IMR-90 (cell line): Measurements from ENCODE around the gene DCAF17. TPM values are rescaled to one million over a fixed set of nuclear protein-coding genes. Genes with fewer than 3 reads are reported as not detected.

ENCODE experiments used
- ATAC-seq: fragments of 200-7000 bp; cut with Tn5 transposase; 2 replicates; pipeline ENCODE4 v1.9.1; 2020; ENCODE audit warnings: low read depth, mild to moderate bottlenecking, moderate library complexity
- BruUV-seq: library from RNA; stranded (reverse); fragments of 400-500 nt; replicated peaks from 2 replicates; lab custom pipeline; 2021; lab: Mats Ljungman, UMichigan
- CTCF ChIA-PET: fragments of 300-600 bp; formaldehyde crosslinking; extraction: SDS; loops from one replicate; lab custom pipeline; 2021; ENCODE audit warnings: antibody characterized with exemption; lab: Yijun Ruan, JAX
- POLR2A ChIA-PET: fragments of 300-600 bp; sonication (Branson Sonifier 250); formaldehyde crosslinking; loops from one replicate; lab custom pipeline; 2022; ENCODE audit warnings: antibody characterized with exemption; ENCODE audit not compliant: unreplicated experiment; lab: Charles Lee
- DNase-seq: peaks from one replicate; pipeline ENCODE4 v3.0.0; 2013
- H2AFZ ChIP-seq: replicated peaks from 2 replicates; pipeline ENCODE3; 2013; ENCODE audit warnings: low read length, mild to moderate bottlenecking; ENCODE audit not compliant: poor library complexity
- H2AK5ac ChIP-seq: 2 replicates; pipeline ENCODE4 v1.6.1; 2013; ENCODE audit warnings: low read depth, low read length, inconsistent platforms
- H2AK9ac ChIP-seq: replicated peaks from 2 replicates; pipeline ENCODE3; 2013; ENCODE audit warnings: mild to moderate bottlenecking, low read depth, low read length, moderate library complexity; ENCODE audit not compliant: poor library complexity
- H2BK120ac ChIP-seq: 2 replicates; pipeline ENCODE4 v1.6.1; 2013; ENCODE audit warnings: low read depth, low read length, inconsistent platforms
- H2BK15ac ChIP-seq: 3 replicates; pipeline ENCODE4 v1.6.1; 2013; ENCODE audit warnings: low read depth, low read length, inconsistent platforms
- H2BK20ac ChIP-seq: 2 replicates; pipeline ENCODE4 v1.6.1; 2013; ENCODE audit warnings: low read depth, mild to moderate bottlenecking, inconsistent platforms, low read length, moderate library complexity
- H2BK5ac ChIP-seq: 2 replicates; pipeline ENCODE4 v1.6.1; 2013; ENCODE audit warnings: mild to moderate bottlenecking, low read depth, low read length, inconsistent platforms; ENCODE audit not compliant: poor library complexity, severe bottlenecking
- H3K14ac ChIP-seq: replicated peaks from 2 replicates; pipeline ENCODE4 v1.6.1; 2013; ENCODE audit warnings: low read depth, low read length, inconsistent platforms
- H3K18ac ChIP-seq: 2 replicates; pipeline ENCODE4 v1.6.1; 2013; ENCODE audit warnings: low read depth, low read length, control low read depth
- H3K23ac ChIP-seq: 2 replicates; pipeline ENCODE4 v1.6.1; 2013; ENCODE audit warnings: low read depth, low read length, inconsistent platforms
- H3K27ac ChIP-seq: 2 replicates; pipeline ENCODE4 v1.5.1; 2013; ENCODE audit warnings: mild to moderate bottlenecking, control low read depth, low read length; ENCODE audit not compliant: insufficient read depth
- H3K27me3 ChIP-seq: 2 replicates; pipeline ENCODE4 v1.6.1; 2013; ENCODE audit warnings: low read length; ENCODE audit not compliant: control insufficient read depth, insufficient read depth
- H3K36me3 ChIP-seq: 2 replicates; pipeline ENCODE4 v1.6.1; 2013; ENCODE audit warnings: low read length, mixed read lengths; ENCODE audit not compliant: control insufficient read depth, insufficient read depth
- H3K4ac ChIP-seq: 2 replicates; pipeline ENCODE4 v1.6.1; 2013; ENCODE audit warnings: low read depth, low read length, inconsistent platforms
- H3K4me1 ChIP-seq: 2 replicates; pipeline ENCODE4 v1.6.1; 2013; ENCODE audit warnings: low read length, mixed read lengths; ENCODE audit not compliant: control insufficient read depth, insufficient read depth
- H3K4me2 ChIP-seq: 2 replicates; pipeline ENCODE4 v1.6.1; 2013; ENCODE audit warnings: low read depth, mild to moderate bottlenecking, control low read depth, low read length, moderate library complexity
- H3K4me3 ChIP-seq: 2 replicates; pipeline ENCODE4 v1.5.1; 2013; ENCODE audit warnings: low read depth, mild to moderate bottlenecking, control low read depth, low read length, moderate library complexity; ENCODE audit not compliant: insufficient read depth
- H3K56ac ChIP-seq: 2 replicates; pipeline ENCODE4 v1.6.1; 2013; ENCODE audit warnings: low read length, inconsistent platforms; ENCODE audit not compliant: insufficient read depth; ENCODE audit errors: extremely low read depth
- H3K79me1 ChIP-seq, 2 experiments: 2 replicates each; pipeline ENCODE4 v1.6.1; 2013; ENCODE audit warnings: low read length in 2 of 2, inconsistent platforms in 1 of 2, low read depth in 1 of 2
- H3K9ac ChIP-seq: 2 replicates; pipeline ENCODE4 v1.6.1; 2013; ENCODE audit warnings: low read depth, low read length, control low read depth
- H3K9me1 ChIP-seq: 2 replicates; pipeline ENCODE4 v1.6.1; 2013; ENCODE audit warnings: low read length, inconsistent platforms; ENCODE audit not compliant: insufficient read depth
- H3K9me3 ChIP-seq: 2 replicates; pipeline ENCODE4 v1.6.1; 2013; ENCODE audit warnings: low read length; ENCODE audit not compliant: control insufficient read depth, insufficient read depth
- H4K20me1 ChIP-seq: 2 replicates; pipeline ENCODE4 v1.6.1; 2013; ENCODE audit warnings: low read length, inconsistent platforms; ENCODE audit not compliant: insufficient read depth
- H4K5ac ChIP-seq: 2 replicates; pipeline ENCODE4 v1.6.1; 2013; ENCODE audit warnings: mild to moderate bottlenecking, low read depth, low read length, control low read depth
- H4K8ac ChIP-seq, 2 experiments: 2 replicates each; pipeline ENCODE4 v1.6.1; 2013; ENCODE audit warnings: low read depth in 2 of 2, low read length in 2 of 2, control low read depth in 1 of 2, inconsistent platforms in 1 of 2
- H4K91ac ChIP-seq: 2 replicates; pipeline ENCODE4 v1.6.1; 2013; ENCODE audit warnings: low read depth, low read length, inconsistent platforms; ENCODE audit not compliant: insufficient read depth
- CEBPB ChIP-seq: IDR thresholded peaks from 2 replicates; pipeline ENCODE4 v1.6.1; 2012; ENCODE audit warnings: low read depth, low read length, improper control_type of control experiment
- CTCF ChIP-seq: conservative IDR thresholded peaks from 2 replicates; pipeline ENCODE4 v1.5.1; 2012; ENCODE audit warnings: mild to moderate bottlenecking, low read depth, low read length, improper control_type of control experiment
- FOS ChIP-seq: fragments of 150-350 bp; IDR thresholded peaks from 2 replicates; pipeline ENCODE4 v1.6.1; 2016; ENCODE audit warnings: low read depth, low read length
- MXI1 ChIP-seq: IDR thresholded peaks from 2 replicates; pipeline ENCODE4 v1.6.1; 2012; ENCODE audit warnings: low read depth, mild to moderate bottlenecking, low read length, moderate library complexity, borderline replicate concordance
- NFE2L2 ChIP-seq: fragments of 150-350 bp; IDR thresholded peaks from 2 replicates; pipeline ENCODE4 v1.6.1; 2016; ENCODE audit warnings: low read depth, mild to moderate bottlenecking, low read length
- POLR2A ChIP-seq: IDR thresholded peaks from 2 replicates; pipeline ENCODE4 v1.6.1; 2012; ENCODE audit warnings: mild to moderate bottlenecking, low read depth, low read length
- RCOR1 ChIP-seq: IDR thresholded peaks from 2 replicates; pipeline ENCODE4 v1.6.1; 2012; ENCODE audit warnings: mild to moderate bottlenecking, low read length, improper control_type of control experiment; ENCODE audit not compliant: insufficient replicate concordance
- RFX5 ChIP-seq: IDR thresholded peaks from 2 replicates; pipeline ENCODE4 v1.8.0; 2012; ENCODE audit warnings: low read depth, mild to moderate bottlenecking, low read length, moderate library complexity
- SMC3 ChIP-seq: fragments of 150-350 bp; IDR thresholded peaks from 2 replicates; pipeline ENCODE4 v1.6.1; 2016; ENCODE audit warnings: low read depth, mild to moderate bottlenecking, antibody characterized with exemption, low read length, moderate library complexity
- WGBS, 2 experiments: methylation state at CpG; one replicate each; pipeline versions ENCODE4 v1.1.5 to v1.1.7; 2013; ENCODE audit warnings: missing lambda C conversion rate in 2 of 2; ENCODE audit not compliant: insufficient read length in 1 of 2; ENCODE audit errors: extremely low coverage in 2 of 2; 5-methylcytosine and 5-hydroxymethylcytosine counted together
- dilution Hi-C: fragments of 300-500 bp; cut with HindIII; formaldehyde crosslinking; loops from one replicate; pipeline ENCODE4 v1.14.3; 2018; ENCODE audit warnings: low sequenced_read_pairs; ENCODE audit not compliant: unreplicated experiment
- in situ Hi-C: fragments of 300-500 bp; cut with MboI; formaldehyde crosslinking; loops from 3 replicates; pipeline ENCODE4 v1.14.3; 2019; ENCODE audit warnings: low sequenced_read_pairs, inconsistent platforms, mixed read lengths
- intact Hi-C: fragments of 100-400 bp; cut with micrococcal nuclease; formaldehyde crosslinking; loops from 2 replicates; pipeline ENCODE4 v1.10.0; 2022
- polyA plus RNA-seq, 3 experiments: library from polyadenylated mRNA; depleted of rRNA; stranded (reverse); fragments of >200 nt; gene quantifications; 2 replicates each; pipeline ENCODE4 v1.2.3, GENCODE V29; 2012; ENCODE audit warnings: low replicate concordance in 1 of 3
- total RNA-seq: library from RNA; depleted of rRNA; stranded (reverse); fragments of >200 nt; gene quantifications from 2 replicates; pipeline ENCODE4 v1.2.3, GENCODE V29; 2012

The DCAF17 gene
- total and polyA plus RNA-seq, 2 of the 4 experiments (the other 2 are of a cell fraction): 6.7 to 13.1 TPM

GRCh38 chr2:171406044-171406443 is 28.0 kb upstream of the DCAF17 start:
- BruUV-seq: no TSS peak
- ChIA-PET POLR2A (no interaction called here), CTCF (interaction anchor here (1.2 to 1.3 kb wide), 2 partner anchors 10 to 88 kb away, joined by 4 to 6 read pairs; no protein-coding TSS in a partner anchor)
- intact Hi-C loops: no loop called here
- Histone ChIP-seq H3K79me1 (peaks cover 22 to 26% of the 10 kb centered on the region in 2 experiments; a peak in 2 of 4 replicates), H3K27me3 (no peaks in the 10 kb centered on the region), H4K91ac (no peak overlapping the region), H2AK9ac (no peak overlapping the region), H2BK120ac (no peak overlapping the region), H2AFZ (no peak overlapping the region), H3K27ac (no peak overlapping the region), H2BK15ac (0 out of 3 replicates have a peak overlapping the region, but pooled peaks have one; percentile 40), H3K23ac (no peak overlapping the region), H3K4me1 (peaks cover 11% of the 10 kb centered on the region), H2BK20ac (peak overlapping the region; percentile 39; the same call in 1 of the 2 replicates), H3K9me3 (no peaks in the 10 kb centered on the region), H3K9me1 (peaks cover 3% of the 10 kb centered on the region), H3K14ac (no peak overlapping the region), H3K56ac (no peak overlapping the region), H3K4me3 (no peak overlapping the region), H2BK5ac (no peak overlapping the region), H4K20me1 (no peaks in the 10 kb centered on the region), H3K9ac (no peak overlapping the region), H2AK5ac (no peak overlapping the region), H3K18ac (no peak overlapping the region), H4K5ac (no peak overlapping the region), H4K8ac (no peak overlapping the region), H3K36me3 (no peaks in the 10 kb centered on the region), H3K4ac (no peak overlapping the region), H3K4me2 (no peak overlapping the region)
- in situ Hi-C loops: no loop called here
- ATAC-seq (no peak), DNase-seq (no peak)
- no peak for TF ChIP-seq FOS
- no peak for TF ChIP-seq RFX5
- no peak for TF ChIP-seq CEBPB
- no peak for TF ChIP-seq MXI1
- no peak for TF ChIP-seq NFE2L2
- no peak for TF ChIP-seq CTCF
- no peak for TF ChIP-seq RCOR1
- TF ChIP-seq POLR2A: no peak
- TF ChIP-seq SMC3: no peak
- dilution Hi-C loops: no loop called here
- no CpG with 5 or more reads among the region's 1 CpG for WGBS, 2 experiments
